GM12878 (cell line): ENCODE measurements around the gene GNAZ. TPM values are rescaled to one million over a fixed set of nuclear protein-coding genes. Genes with fewer than 3 reads are reported as not detected.

Experiments
- ATAC-seq: fragments of 200-7000 bp; cut with Tn5 transposase; 3 replicates; pipeline ENCODE4 v1.9.1; 2020; ENCODE audit warnings: mild to moderate bottlenecking, moderate library complexity
- BruUV-seq: library from RNA; stranded (reverse); fragments of 400-500 nt; replicated peaks from 2 replicates; lab custom pipeline; 2021; lab: Mats Ljungman, UMichigan
- CTCF ChIA-PET: fragments of 300-600 bp; sonication (Branson Sonifier 250); formaldehyde crosslinking; extraction: SDS; loops from one replicate; lab custom pipeline; 2021; ENCODE audit warnings: inconsistent platforms; lab: Yijun Ruan, JAX
- POLR2A ChIA-PET: fragments of 350-600 bp; formaldehyde crosslinking; extraction: SDS; loops from one replicate; lab custom pipeline; 2021; ENCODE audit warnings: inconsistent platforms; lab: Charles Lee
- RAD21 ChIA-PET: fragments of 300-600 bp; sonication (Branson Sonifier 250); formaldehyde crosslinking; loops from one replicate; lab custom pipeline; 2023; ENCODE audit warnings: antibody characterized with exemption; ENCODE audit not compliant: unreplicated experiment; lab: Charles Lee
- SMC1A ChIA-PET: fragments of 300-600 bp; sonication (Branson Sonifier 250); formaldehyde crosslinking; loops from one replicate; lab custom pipeline; 2023; ENCODE audit not compliant: unreplicated experiment, uncharacterized antibody; lab: Charles Lee
- DNase-seq: peaks from one replicate; pipeline ENCODE4 v3.0.0-alpha.2; 2011; ENCODE audit warnings: low read depth, low spot score
- FAIRE-seq: peaks from 3 replicates; lab custom pipeline; 2011; peaks lifted over from hg19 to GRCh38; lab: Jason Lieb, UNC
- H2AFZ ChIP-seq: 2 replicates; pipeline ENCODE4 v1.6.0; 2011; ENCODE audit warnings: low read depth, low read length, control low read depth; ENCODE audit not compliant: control insufficient read depth
- H3K27ac ChIP-seq: 2 replicates; pipeline ENCODE4 v1.5.1; 2011; ENCODE audit warnings: control low read depth; ENCODE audit not compliant: control insufficient read depth, insufficient read depth
- H3K27me3 ChIP-seq, 2 experiments: replicated peaks in 1 of 2; 2 replicates each; pipeline versions ENCODE4 v1.6.0 to v1.6.1; 2011; ENCODE audit warnings: low read length in 1 of 2; ENCODE audit not compliant: control insufficient read depth in 2 of 2, insufficient read depth in 2 of 2
- H3K36me3 ChIP-seq, 2 experiments: 2 replicates each; pipeline ENCODE4 v1.5.1; 2011; ENCODE audit warnings: low read length in 1 of 2; ENCODE audit not compliant: control insufficient read depth in 2 of 2, insufficient read depth in 2 of 2
- H3K4me1 ChIP-seq: 2 replicates; pipeline ENCODE4 v1.6.1; 2011; ENCODE audit warnings: mild to moderate bottlenecking, low read length, moderate library complexity, mixed read lengths; ENCODE audit not compliant: control insufficient read depth, insufficient read depth
- H3K4me2 ChIP-seq: 2 replicates; pipeline ENCODE4 v1.6.0; 2011; ENCODE audit warnings: control low read depth; ENCODE audit not compliant: control insufficient read depth, insufficient read depth
- H3K4me3 ChIP-seq: fragments of 200-600 bp; sonication (generic); 2 replicates; pipeline ENCODE4 v1.5.1; 2016
- H3K79me2 ChIP-seq: 2 replicates; pipeline ENCODE4 v1.6.0; 2011; ENCODE audit warnings: low read length; ENCODE audit not compliant: control insufficient read depth, insufficient read depth
- H3K9ac ChIP-seq: 2 replicates; pipeline ENCODE4 v1.8.0; 2011; ENCODE audit warnings: low read length, control low read depth, mixed read lengths; ENCODE audit not compliant: control insufficient read depth, insufficient read depth
- H3K9me3 ChIP-seq: replicated peaks from 3 replicates; pipeline ENCODE4 v1.5.1; 2011; ENCODE audit warnings: mild to moderate bottlenecking, low read length; ENCODE audit not compliant: control insufficient read depth, insufficient read depth
- H4K20me1 ChIP-seq: 2 replicates; pipeline ENCODE4 v1.6.0; 2011; ENCODE audit not compliant: control insufficient read depth, insufficient read depth
- CTCF ChIP-seq, 3 experiments: IDR thresholded peaks in 2 of 3; conservative IDR thresholded peaks in 1 of 3; 2 replicates each; pipeline ENCODE4 v1.5.1; 2011; ENCODE audit warnings: low read depth in 3 of 3, low read length in 3 of 3, mild to moderate bottlenecking in 3 of 3, control low read depth in 2 of 3, moderate library complexity in 2 of 3, inconsistent platforms in 1 of 3, mixed read lengths in 1 of 3; ENCODE audit not compliant: control insufficient read depth in 2 of 3, insufficient read depth in 1 of 3; ENCODE audit errors: extremely low read depth in 1 of 3
- ESRRA ChIP-seq: IDR thresholded peaks from 2 replicates; pipeline ENCODE4 v1.6.1; 2012; ENCODE audit warnings: mild to moderate bottlenecking, low read length, improper control_type of control experiment
- FOXM1 ChIP-seq: IDR thresholded peaks from 2 replicates; pipeline ENCODE4 v1.6.1; 2012; ENCODE audit warnings: low read depth, mild to moderate bottlenecking, inconsistent platforms, low read length, moderate library complexity
- MXI1 ChIP-seq: fragments of 150-350 bp; IDR thresholded peaks from 2 replicates; pipeline ENCODE4 v1.6.1; 2011; ENCODE audit warnings: low read depth, mild to moderate bottlenecking, inconsistent platforms, low read length, improper control_type of control experiment
- RELA ChIP-seq: fragments of 450-650 bp; IDR thresholded peaks from 2 replicates; pipeline ENCODE4 v1.8.0; 2014; ENCODE audit warnings: borderline replicate concordance; ENCODE audit not compliant: partially characterized antibody
- SMAD1 ChIP-seq: fragments of 450-650 bp; IDR thresholded peaks from 2 replicates; pipeline ENCODE4 v1.6.1; 2018; ENCODE audit warnings: mild to moderate bottlenecking, low read depth; ENCODE audit not compliant: partially characterized antibody
- WGBS: methylation state at CpG from one replicate; pipeline ENCODE4 v1.1.6; 2016; ENCODE audit warnings: low lambda C conversion rate; ENCODE audit not compliant: insufficient replicate concordance, insufficient coverage; ENCODE audit errors: missing lambda C conversion rate; 5-methylcytosine and 5-hydroxymethylcytosine counted together
- in situ Hi-C: fragments of 300-500 bp; cut with MboI; formaldehyde crosslinking; loops from 9 replicates; pipeline ENCODE4 v1.14.3; 2018; ENCODE audit warnings: mixed read lengths
- intact Hi-C: fragments of 100-400 bp; cut with micrococcal nuclease; formaldehyde crosslinking; loops from one replicate; pipeline ENCODE4 v1.14.2; 2022; ENCODE audit not compliant: unreplicated experiment
- polyA plus RNA-seq, 11 experiments: library from polyadenylated mRNA; depleted of rRNA in 4 of 11; unstranded in 6 of 11; stranded (reverse) in 5 of 11; fragments of >200 nt; fragmentation: Nextera tagmentation in 4 of 11; fragmentation: Illumina TruSeq in 1 of 11; extraction: Ambion mirVana in 4 of 11; extraction: Trizol in 1 of 11; gene quantifications; 1 replicate in 1 of 11; 2 replicates in 10 of 11; pipeline versions ENCODE4 v1.2.1 to v1.2.3, GENCODE V29; 2011 to 2016; ENCODE audit warnings: inconsistent platforms in 2 of 11, missing spikeins in 2 of 11, low read depth in 1 of 11
- total RNA-seq, 4 experiments: library from RNA; depleted of rRNA in 3 of 4; stranded (reverse); fragments of >200 nt in 3 of 4; fragmentation: Illumina TruSeq in 1 of 4; extraction: Trizol in 1 of 4; gene quantifications; 2 replicates each; pipeline versions ENCODE4 v1.2.1 to v1.2.3, GENCODE V29; 2013 to 2021
- TF ChIP-seq, protein P1 (sequence below): fragments of 450-650 bp; IDR thresholded peaks from 2 replicates; pipeline ENCODE4 v1.6.1; 2018; ENCODE audit warnings: borderline replicate concordance, mild to moderate bottlenecking; ENCODE audit not compliant: partially characterized antibody
- TF ChIP-seq, protein P2 (sequence below): IDR thresholded peaks from 2 replicates; pipeline ENCODE4 v1.6.1; 2012; ENCODE audit warnings: low read length, inconsistent platforms

Gene GNAZ
- total and polyA plus RNA-seq, 10 of the 15 experiments (the other 5 are each of a cell fraction or from before 2014, with no cell fraction given), result 0.09 to 1.0 (median 0.44) TPM; not detected in 1

DNA sequence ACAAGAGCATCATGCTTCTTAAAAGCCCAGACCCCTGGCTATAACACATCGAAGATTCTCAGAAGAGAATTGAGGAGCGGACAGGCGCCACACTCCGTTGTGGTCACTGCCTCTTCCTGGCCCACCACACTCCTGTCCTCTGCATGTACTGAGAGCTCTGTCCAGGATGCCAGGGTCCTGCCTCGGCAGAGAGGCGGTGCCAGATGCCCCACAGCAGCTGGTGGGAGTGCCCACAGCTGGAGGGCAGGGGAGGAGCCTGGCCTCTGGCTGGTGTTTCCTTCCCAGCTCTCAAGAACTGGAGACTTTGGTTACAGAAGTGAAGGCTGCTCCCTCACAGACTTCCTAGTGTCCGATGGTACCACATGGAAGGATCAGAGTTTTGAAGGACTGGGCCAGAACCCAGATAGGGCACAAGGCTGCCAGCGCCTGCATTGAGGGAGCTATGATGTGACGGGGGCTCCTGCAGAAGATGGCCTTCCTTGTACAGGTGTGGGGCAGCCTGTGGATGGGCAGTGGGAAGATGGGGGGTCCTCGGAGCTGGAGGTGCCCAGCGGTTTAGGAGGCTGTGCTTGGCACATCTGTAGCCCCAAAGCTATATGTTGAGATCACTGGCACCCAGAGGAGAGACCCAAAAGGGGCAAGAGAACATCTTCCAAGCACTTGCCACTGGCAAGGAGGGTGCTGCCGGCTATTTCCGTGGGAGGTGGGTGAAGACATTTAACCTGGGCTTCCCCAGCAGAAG lies 52.1 kb downstream of the GNAZ start:
- no peak for FAIRE-seq
- no peaks in the 10 kb centered on the region for H4K20me1 ChIP-seq
- H3K9ac ChIP-seq, result no peak overlapping the region
- ChIA-PET POLR2A (interaction anchor here (0.7 to 1.6 kb wide), 2 partner anchors 110 to 162 kb away, joined by 4 to 6 read pairs; no protein-coding TSS in a partner anchor), SMC1A (interaction anchor here (1.1 to 7.3 kb wide), 5 partner anchors 10 to 312 kb away, joined by 3 to 82 read pairs (median 7); no protein-coding TSS in a partner anchor), RAD21 (interaction anchor here (1.8 to 13.5 kb wide), 2 partner anchors 16 to 164 kb away, joined by 5 to 281 read pairs; no protein-coding TSS in a partner anchor), CTCF (interaction anchor here (0.9 to 13.8 kb wide), 3 partner anchors 9 to 164 kb away, joined by 3 to 211 read pairs (median 4); no protein-coding TSS in a partner anchor)
- intact Hi-C loops (loop anchor here (10.0 kb wide), 3 partner anchors 278 to 348 kb away; no protein-coding TSS in a partner anchor), in situ Hi-C loops (loop anchor here (5.0 to 10.0 kb wide), 2 partner anchors 270 to 338 kb away; no protein-coding TSS in a partner anchor)
- BruUV-seq, result no TSS peak
- H3K79me2 ChIP-seq, result no peaks in the 10 kb centered on the region
- H3K4me1 ChIP-seq, result no peaks in the 10 kb centered on the region
- H3K4me2 ChIP-seq, result no peak overlapping the region
- ATAC-seq, result no peak
- H3K27ac ChIP-seq, result no peak overlapping the region
- DNase-seq, result no peak
- no peaks in the 10 kb centered on the region for H3K36me3 ChIP-seq
- no peaks in the 10 kb centered on the region for H3K9me3 ChIP-seq
- WGBS, result 43% methylated on average over 13 of the region's 13 CpGs
- H3K4me3 ChIP-seq, result no peak overlapping the region
- no peaks in the 10 kb centered on the region for H3K27me3 ChIP-seq
- TF ChIP-seq MXI1 (no peak), CTCF (IDR thresholded peaks at IDR 0.05 in 2 of 3, conservative IDR thresholded peaks at IDR 0.05 in 1 of 3; ENCODE audit: control insufficient read depth in 2 of 3, extremely low read depth in 1 of 3, insufficient read depth in 1 of 3, low read depth in 3 of 3, low read length in 3 of 3) (no peak), FOXM1 (no peak), RELA (no peak), ESRRA (no peak), SMAD1 (no peak)
- TF ChIP-seq, protein P1, sequence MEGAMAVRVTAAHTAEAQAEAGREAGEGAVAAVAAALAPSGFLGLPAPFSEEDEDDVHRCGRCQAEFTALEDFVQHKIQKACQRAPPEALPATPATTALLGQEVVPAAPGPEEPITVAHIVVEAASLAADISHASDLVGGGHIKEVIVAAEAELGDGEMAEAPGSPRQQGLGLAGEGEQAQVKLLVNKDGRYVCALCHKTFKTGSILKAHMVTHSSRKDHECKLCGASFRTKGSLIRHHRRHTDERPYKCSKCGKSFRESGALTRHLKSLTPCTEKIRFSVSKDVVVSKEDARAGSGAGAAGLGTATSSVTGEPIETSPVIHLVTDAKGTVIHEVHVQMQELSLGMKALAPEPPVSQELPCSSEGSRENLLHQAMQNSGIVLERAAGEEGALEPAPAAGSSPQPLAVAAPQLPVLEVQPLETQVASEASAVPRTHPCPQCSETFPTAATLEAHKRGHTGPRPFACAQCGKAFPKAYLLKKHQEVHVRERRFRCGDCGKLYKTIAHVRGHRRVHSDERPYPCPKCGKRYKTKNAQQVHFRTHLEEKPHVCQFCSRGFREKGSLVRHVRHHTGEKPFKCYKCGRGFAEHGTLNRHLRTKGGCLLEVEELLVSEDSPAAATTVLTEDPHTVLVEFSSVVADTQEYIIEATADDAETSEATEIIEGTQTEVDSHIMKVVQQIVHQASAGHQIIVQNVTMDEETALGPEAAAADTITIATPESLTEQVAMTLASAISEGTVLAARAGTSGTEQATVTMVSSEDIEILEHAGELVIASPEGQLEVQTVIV, result no peak
- TF ChIP-seq, protein P2, sequence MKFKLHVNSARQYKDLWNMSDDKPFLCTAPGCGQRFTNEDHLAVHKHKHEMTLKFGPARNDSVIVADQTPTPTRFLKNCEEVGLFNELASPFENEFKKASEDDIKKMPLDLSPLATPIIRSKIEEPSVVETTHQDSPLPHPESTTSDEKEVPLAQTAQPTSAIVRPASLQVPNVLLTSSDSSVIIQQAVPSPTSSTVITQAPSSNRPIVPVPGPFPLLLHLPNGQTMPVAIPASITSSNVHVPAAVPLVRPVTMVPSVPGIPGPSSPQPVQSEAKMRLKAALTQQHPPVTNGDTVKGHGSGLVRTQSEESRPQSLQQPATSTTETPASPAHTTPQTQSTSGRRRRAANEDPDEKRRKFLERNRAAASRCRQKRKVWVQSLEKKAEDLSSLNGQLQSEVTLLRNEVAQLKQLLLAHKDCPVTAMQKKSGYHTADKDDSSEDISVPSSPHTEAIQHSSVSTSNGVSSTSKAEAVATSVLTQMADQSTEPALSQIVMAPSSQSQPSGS, result no peak
- no peak overlapping the region for H2AFZ ChIP-seq
